GM23248 (cell line): ENCODE results near the gene ASH1L.

ENCODE experiments used
- EZH2 ChIP-seq: fragments of 200-600 bp; sonication (generic); IDR thresholded peaks from 2 replicates; pipeline ENCODE4 v1.6.1; 2018; ENCODE audit warnings: antibody characterized with exemption, mild to moderate bottlenecking; ENCODE audit not compliant: insufficient read depth, poor library complexity, severe bottlenecking
- EZH2phosphoT487 ChIP-seq: fragments of 200-600 bp; sonication (generic); IDR thresholded peaks from 2 replicates; pipeline ENCODE4 v1.6.1; 2018; ENCODE audit warnings: antibody characterized with exemption, moderate library complexity, mild to moderate bottlenecking, low read depth; ENCODE audit not compliant: insufficient read depth

GRCh38 chr1:155513300-155513916, 49.2 kb downstream of the ASH1L start:
- no peak for TF ChIP-seq EZH2
- TF ChIP-seq EZH2phosphoT487 = no peak
